ENCODE measurements around the gene NDUFV1.
"Not testable (repeated sequence)": the region's sequence is repeated elsewhere in the genome, so short reads cannot be mapped to it uniquely, and the experiment has no call there.

NDUFV1 gene

DNA sequence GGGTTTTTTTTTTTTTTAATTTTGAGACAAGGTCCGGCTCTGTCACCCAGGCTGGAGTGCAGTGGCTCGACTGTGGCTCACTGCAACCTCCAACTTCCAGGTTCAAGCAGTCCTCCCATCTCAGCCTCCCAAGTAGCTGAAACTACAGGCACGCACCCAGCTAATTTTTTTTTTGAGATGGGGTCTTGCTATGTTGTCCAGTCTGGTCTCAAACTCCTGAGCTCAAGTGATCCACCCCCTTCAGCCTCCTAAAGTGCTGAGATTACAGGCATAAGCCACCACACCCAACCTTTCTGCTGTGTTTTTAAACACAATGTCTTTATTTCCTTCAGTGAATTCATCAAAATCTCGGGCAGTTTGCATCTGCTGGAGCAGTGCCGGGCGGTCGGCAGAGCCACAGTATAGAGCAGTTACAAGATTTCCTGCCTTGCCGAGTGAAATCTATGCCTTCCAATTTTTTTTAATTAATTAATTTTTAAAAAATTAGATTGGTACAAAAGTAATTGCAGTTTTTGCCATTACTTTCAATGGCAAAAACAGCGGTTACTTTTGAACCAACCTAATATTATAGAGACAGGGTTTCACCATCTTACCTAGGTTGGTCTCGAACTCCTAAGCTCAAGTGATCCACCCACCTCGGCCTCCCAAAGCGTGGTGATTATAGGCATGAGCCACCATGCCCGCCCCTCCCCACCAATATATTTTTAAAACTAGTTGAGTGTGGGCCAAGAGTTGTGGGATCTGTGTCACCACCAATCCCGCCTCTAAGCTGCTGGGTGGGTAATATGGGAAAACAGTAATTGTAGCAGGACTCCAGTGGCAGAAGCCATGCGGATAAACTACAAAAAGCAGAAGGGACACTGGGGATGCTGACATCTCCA lies 46.5 kb downstream of the NDUFV1 start:
- DNase-seq, result no peak

- no peak for DNase-seq
Observed at GRCh38 chr11:67654225-67654624, 47.5 kb downstream of the NDUFV1 start.

DNA sequence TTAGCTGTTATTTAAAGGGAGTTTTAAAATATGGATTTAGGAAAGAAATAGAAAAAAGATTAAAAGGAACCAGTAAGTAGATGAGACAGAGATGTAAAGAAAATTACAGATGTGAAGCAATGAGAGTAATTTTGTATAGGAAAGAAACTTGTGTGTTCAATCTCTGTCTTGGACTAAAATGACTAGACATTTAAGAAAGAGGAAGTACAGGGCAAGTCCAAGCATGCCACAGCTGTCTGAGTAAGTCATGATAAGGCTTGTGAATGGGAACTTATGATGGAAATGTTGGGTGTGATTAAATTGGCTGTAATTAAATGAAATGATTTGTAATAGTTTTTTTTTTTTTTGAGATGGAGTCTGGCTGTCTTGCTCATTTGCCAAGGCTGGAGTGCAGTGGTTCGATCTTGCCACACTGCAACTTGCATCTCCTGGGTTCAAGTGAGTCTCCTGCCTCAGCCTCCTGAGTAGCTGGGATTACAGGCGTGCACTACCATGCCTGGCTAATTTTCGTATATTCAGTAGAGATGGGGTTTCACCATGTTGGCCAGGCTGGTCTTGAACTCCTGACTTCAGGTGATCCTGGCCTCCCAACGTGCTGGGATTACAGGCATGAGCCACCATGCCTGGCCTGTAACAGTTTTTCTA lies 49.7 kb downstream of the NDUFV1 start:
- DNase-seq, result no peak

DNA sequence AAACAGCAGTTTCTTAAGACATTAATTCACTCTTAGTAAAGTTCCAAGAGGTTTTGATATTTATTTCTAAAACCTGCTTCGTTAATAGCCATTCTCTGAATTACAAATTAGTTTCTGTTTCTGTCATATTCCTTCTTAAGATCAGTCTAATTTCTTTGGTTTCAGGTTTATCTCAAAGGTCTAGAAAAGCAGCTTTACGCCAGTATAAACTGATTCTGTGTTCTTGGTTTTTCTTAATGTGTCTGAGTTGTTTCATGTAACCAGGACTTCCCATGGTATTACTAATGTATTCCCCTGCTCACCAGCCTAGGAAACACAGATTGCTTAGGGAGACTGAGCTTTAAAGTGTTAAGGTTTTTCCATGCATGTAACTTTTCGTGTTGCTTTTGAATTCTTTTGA lies 50.6 kb downstream of the NDUFV1 start:
- no peak for DNase-seq

DNA sequence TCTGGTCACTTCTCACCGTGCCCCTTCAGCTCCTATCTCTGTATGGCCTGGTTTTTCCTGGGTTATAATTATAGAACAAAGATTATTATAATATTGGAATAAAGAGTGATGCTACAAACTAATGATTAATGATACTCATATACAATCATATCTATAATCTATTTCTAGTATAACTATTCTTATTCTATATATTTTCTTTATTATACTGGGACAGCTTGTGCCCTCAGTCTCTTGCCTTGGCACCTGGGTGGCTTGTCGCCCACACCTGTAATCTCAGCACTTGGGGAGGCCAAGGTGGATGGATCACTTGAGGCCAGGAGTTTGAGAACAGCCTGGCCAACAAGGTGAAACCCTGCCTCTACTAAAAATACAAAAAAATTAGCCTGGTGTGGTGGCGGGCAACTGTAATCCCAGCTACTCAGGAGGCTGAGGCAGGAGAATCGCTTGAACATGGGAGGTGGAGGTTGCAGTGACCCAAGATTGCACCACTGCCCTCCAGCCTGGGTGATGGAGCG lies 53.0 kb downstream of the NDUFV1 start:
- not testable (repeated sequence) for DNase-seq

DNA sequence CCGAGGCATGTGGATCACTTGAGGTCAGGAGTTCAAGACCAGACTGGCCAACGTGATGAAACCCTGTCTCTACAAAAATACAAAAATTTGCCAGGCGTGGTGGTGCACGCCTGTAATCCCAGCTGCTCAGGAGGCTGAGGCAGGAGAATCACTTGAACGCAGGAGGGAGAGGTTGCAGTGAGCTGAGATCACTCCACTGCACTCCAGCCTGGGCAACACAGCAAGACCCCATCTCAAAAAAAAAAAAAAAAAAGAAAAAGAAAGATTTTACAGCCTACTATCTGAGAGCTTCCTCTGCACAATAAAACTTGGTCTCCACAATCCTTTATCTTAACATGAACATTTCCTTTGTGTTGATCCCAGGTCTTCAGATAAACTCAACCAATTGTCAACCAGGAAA lies 54.0 kb downstream of the NDUFV1 start:
- DNase-seq, result not testable (repeated sequence)
